ENCODE results near the gene CYP4V2.
A peak's percentile ranks its signal among the peaks of the same experiment; 100 is the strongest.

The CYP4V2 gene

GRCh38 chr4:186200516-186200915 is 9.1 kb downstream of the CYP4V2 start:
- TF ChIP-seq CTCF (IDR thresholded peaks at IDR 0.05; ENCODE audit: low read length, missing control alignments): no peak
- H3K4me3 ChIP-seq (replicated peaks; ENCODE audit: low read depth, low read length): no peak overlapping the region
- DNase-seq (ENCODE audit: low read depth): no peak

GRCh38 chr4:186201010-186201409 is 9.6 kb downstream of the CYP4V2 start:
- H3K4me3 ChIP-seq (replicated peaks; ENCODE audit: low read depth, low read length): no peak overlapping the region
- TF ChIP-seq CTCF (IDR thresholded peaks at IDR 0.05; ENCODE audit: low read length, missing control alignments): no peak
- no peak for DNase-seq (ENCODE audit: low read depth)

- H3K4me3 ChIP-seq (replicated peaks; ENCODE audit: low read depth, low read length): no peak overlapping the region
- TF ChIP-seq CTCF (IDR thresholded peaks at IDR 0.05; ENCODE audit: low read length, missing control alignments): peak; percentile 70
- peak; percentile 57 for DNase-seq (ENCODE audit: low read depth)
These were observed 10.3 kb downstream of the CYP4V2 start for GRCh38 chr4:186201535-186202230.

DNA sequence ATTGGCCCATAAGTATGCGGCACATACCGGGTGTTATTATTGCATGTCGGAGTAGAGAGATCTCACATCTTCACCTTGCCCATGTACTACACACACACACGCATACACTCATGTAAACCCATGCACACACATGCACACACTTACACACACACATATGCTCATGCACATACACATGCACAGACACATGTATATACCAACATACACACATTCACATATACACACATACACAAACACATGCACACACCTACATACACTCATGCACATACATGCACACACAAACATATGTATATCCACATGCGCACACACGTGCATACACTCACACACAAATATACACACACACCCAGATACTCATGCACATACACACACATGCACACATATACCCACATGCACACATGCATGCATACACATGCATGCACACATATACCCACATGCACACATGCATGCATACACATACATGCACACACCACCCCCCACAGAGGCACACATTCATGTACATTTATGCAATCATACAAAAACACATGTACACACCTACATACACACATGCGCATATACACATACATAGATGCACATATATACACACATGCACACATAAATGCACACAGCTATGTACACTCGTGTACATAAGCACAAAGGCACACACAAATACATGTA is 11.2 kb downstream of the CYP4V2 start:
- no peak overlapping the region for H3K4me3 ChIP-seq (replicated peaks; ENCODE audit: low read depth, low read length)
- DNase-seq (ENCODE audit: low read depth): no peak
- no peak for TF ChIP-seq CTCF (IDR thresholded peaks at IDR 0.05; ENCODE audit: low read length, missing control alignments)

DNA sequence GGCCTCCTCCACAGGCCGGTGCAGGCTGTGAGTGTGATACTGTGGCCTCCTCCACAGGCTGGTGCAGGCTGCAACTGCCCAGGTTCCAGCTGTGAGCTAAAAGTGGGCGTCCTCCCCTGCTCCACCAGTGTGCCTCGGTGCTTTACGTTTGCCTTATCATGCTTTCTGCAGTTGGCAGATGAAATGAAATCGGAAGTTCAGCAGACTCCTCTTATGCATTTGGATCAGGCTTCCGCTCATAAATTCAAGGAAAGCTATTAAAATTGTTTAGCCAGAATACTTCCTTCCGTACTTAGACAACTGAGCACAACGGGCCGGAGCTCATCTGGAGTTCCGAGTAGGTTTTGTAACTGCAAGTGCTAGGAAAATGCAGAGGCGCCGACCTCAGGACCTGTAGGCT is 12.0 kb downstream of the CYP4V2 start:
- peak; percentile 44 for DNase-seq (ENCODE audit: low read depth)
- peak overlapping the region; percentile 54 for H3K4me3 ChIP-seq (replicated peaks; ENCODE audit: low read depth, low read length)

DNA sequence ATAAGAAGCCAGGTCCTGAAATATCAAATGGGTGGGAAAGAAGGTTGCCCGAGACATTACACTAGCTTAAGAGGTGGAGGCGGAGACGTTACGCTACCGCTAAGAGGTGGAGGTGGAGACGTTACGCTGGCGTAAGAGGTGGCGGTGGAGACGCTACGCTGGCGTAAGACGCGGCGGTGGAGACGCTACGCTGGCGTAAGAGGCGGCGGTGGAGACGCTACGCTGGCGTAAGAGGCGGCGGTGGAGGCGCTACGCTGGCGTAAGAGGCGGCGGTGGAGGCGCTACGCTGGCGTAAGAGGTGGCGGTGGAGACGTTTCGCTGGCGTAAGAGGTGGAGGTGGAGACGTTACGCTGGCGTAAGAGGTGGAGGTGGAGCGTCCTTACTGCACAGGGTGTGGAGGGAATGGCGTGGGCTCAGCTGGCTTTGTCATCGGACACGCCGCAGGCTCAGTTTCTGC is 12.8 kb downstream of the CYP4V2 start:
- TF ChIP-seq CTCF (IDR thresholded peaks at IDR 0.05; ENCODE audit: low read length, missing control alignments): no peak
- peak; percentile 85 for DNase-seq (ENCODE audit: low read depth)
- peak overlapping the region; percentile 54 for H3K4me3 ChIP-seq (replicated peaks; ENCODE audit: low read depth, low read length)

More for the DNA sequence above, 12.0 kb downstream of the CYP4V2 start:
- no peak for TF ChIP-seq CTCF (IDR thresholded peaks at IDR 0.05; ENCODE audit: low read length, missing control alignments)

All from fibroblast of pulmonary artery (primary cell).